Inferior parietal cortex (tissue), 1 donor: ENCODE data around the gene SNRPB.
"Not testable (repeated sequence)": the region's sequence is repeated elsewhere in the genome, so short reads cannot be mapped to it uniquely, and the experiment has no call there.

Experiments
- DNase-seq: peaks from one replicate; pipeline ENCODE4 v3.0.0-alpha.2; 2016; ENCODE audit errors: extremely low spot score

SNRPB gene

GRCh38 chr20:2470423-2471193, at the start of gene SNRPB:
TSS of gene SNRPB (minus strand) at chr20:2470789. CDS start at chr20:2470690, 99 bp downstream.
- peak; percentile 98 for DNase-seq

- DNase-seq = no peak
These were observed 48.7 kb upstream of the SNRPB start for GRCh38 chr20:2519115-2519809.

GRCh38 chr20:2518558-2518957, 48.0 kb upstream of the SNRPB start:
- no peak for DNase-seq

GRCh38 chr20:2518096-2518495, 47.5 kb upstream of the SNRPB start:
- no peak for DNase-seq

- DNase-seq = no peak
These were observed 45.8 kb upstream of the SNRPB start for GRCh38 chr20:2516399-2516798.

- no peak for DNase-seq
These were observed 44.6 kb upstream of the SNRPB start for GRCh38 chr20:2515203-2515602.

GRCh38 chr20:2509794-2510193, 39.2 kb upstream of the SNRPB start:
- DNase-seq = no peak

- DNase-seq = no peak
These were observed 38.8 kb upstream of the SNRPB start for GRCh38 chr20:2509468-2509781.

- peak; percentile 95 for DNase-seq
These were observed 38.3 kb upstream of the SNRPB start, which contains the start of gene ZNF343 for GRCh38 chr20:2508631-2509467. TSS of gene ZNF343 (minus strand) at chr20:2508915. CDS start at chr20:2493895, 15,020 bp downstream.

- DNase-seq = no peak
These were observed 37.5 kb upstream of the SNRPB start for GRCh38 chr20:2507875-2508630.

GRCh38 chr20:2507464-2507863, 36.9 kb upstream of the SNRPB start:
- DNase-seq = no peak

GRCh38 chr20:2506426-2506825, 35.8 kb upstream of the SNRPB start:
- not testable (repeated sequence) for DNase-seq

- DNase-seq = not testable (repeated sequence)
These were observed 34.2 kb upstream of the SNRPB start for GRCh38 chr20:2504803-2505202.

- not testable (repeated sequence) for DNase-seq
These were observed 32.3 kb upstream of the SNRPB start for GRCh38 chr20:2502808-2503384.

- DNase-seq = no peak
These were observed 15.1 kb upstream of the SNRPB start for GRCh38 chr20:2485661-2486060.

- DNase-seq = no peak
These were observed 14.5 kb upstream of the SNRPB start for GRCh38 chr20:2485080-2485479.

GRCh38 chr20:2483504-2483903, 12.9 kb upstream of the SNRPB start:
- peak; percentile 44 for DNase-seq

GRCh38 chr20:2480381-2480780, 9.8 kb upstream of the SNRPB start:
- DNase-seq = no peak

GRCh38 chr20:2476742-2477615, 6.4 kb upstream of the SNRPB start:
- no peak for DNase-seq
